ENCODE measurements around the gene PLXNA2. TPM values are rescaled to one million over a fixed set of nuclear protein-coding genes. Genes with fewer than 3 reads are reported as not detected.

The PLXNA2 gene
- total and polyA plus RNA-seq, 2 of the 8 experiments (the other 6 are each of a cell fraction or from before 2014, with no cell fraction given): 0.33 to 1.5 TPM

- TF ChIP-seq CTCF (IDR thresholded peaks at IDR 0.05; ENCODE audit: control extremely low read depth in 1 of 3, insufficient read depth in 1 of 3, low read depth in 1 of 3, low read length in 3 of 3) (no peak), GTF2F1 (IDR thresholded peaks at IDR 0.05; ENCODE audit: borderline replicate concordance, low read depth, low read length) (no peak), FOSL1 (IDR thresholded peaks at IDR 0.05; ENCODE audit: insufficient read depth, low read depth, low read length) (no peak), TCF12 (IDR thresholded peaks at IDR 0.05; ENCODE audit: low read depth, low read length) (no peak), RAD21 (IDR thresholded peaks at IDR 0.05 in 1 of 2, conservative IDR thresholded peaks at IDR 0.05 in 1 of 2; ENCODE audit: low read depth in 2 of 2, low read length in 2 of 2) (no peak), TBP (IDR thresholded peaks at IDR 0.05; ENCODE audit: low read depth, low read length) (no peak), RBBP5 (IDR thresholded peaks at IDR 0.05; ENCODE audit: borderline replicate concordance, low read depth, low read length) (no peak), NRF1 (IDR thresholded peaks at IDR 0.05; ENCODE audit: low read depth, low read length) (no peak), BCL11A (IDR thresholded peaks at IDR 0.05; ENCODE audit: low read depth in 2 of 2, low read length in 2 of 2) (no peak)
Observed at GRCh38 chr1:207991583-207992026, 252.6 kb downstream of the PLXNA2 start (continued).
